ENCODE measurements around the gene CFAP65. TPM values are rescaled to one million over a fixed set of nuclear protein-coding genes. Genes with fewer than 3 reads are reported as not detected.
A peak's percentile ranks its signal among the peaks of the same experiment; 100 is the strongest.

CFAP65 gene
- not detected in 3 replicates for total RNA-seq

- Mint-ChIP-seq H3K4me1 (peaks cover 1% of the 10 kb centered on the region), H3K4me3 (peak within 1 kb of the TSS; percentile 64), H3K9me3 (no peaks in the 10 kb centered on the region), H3K27me3 (ENCODE audit: low read depth) (peaks cover 90% of the 10 kb centered on the region), H3K36me3 (no peaks in the 10 kb centered on the region), H3K27ac (no peak within 1 kb of the TSS)
- TF ChIP-seq CTCF (IDR thresholded peaks at IDR 0.05; ENCODE audit: unreplicated experiment): no peak
- no peak for DNase-seq (ENCODE audit: low spot score in 2 of 2, unreplicated experiment in 2 of 2)
Observed at GRCh38 chr2:219041252-219041651, at the start of gene CFAP65. TSS of gene CFAP65 (minus strand) at chr2:219041516. CDS start at chr2:219039048, 2,468 bp downstream.

GRCh38 chr2:219090436-219091299 is 49.4 kb upstream of the CFAP65 start:
- Mint-ChIP-seq H3K27ac (no peak overlapping the region), H3K4me3 (no peak overlapping the region), H3K27me3 (ENCODE audit: low read depth) (no peaks in the 10 kb centered on the region), H3K4me1 (no peaks in the 10 kb centered on the region), H3K36me3 (no peaks in the 10 kb centered on the region), H3K9me3 (peaks cover 4% of the 10 kb centered on the region)
- TF ChIP-seq CTCF (IDR thresholded peaks at IDR 0.05; ENCODE audit: unreplicated experiment): no peak
- DNase-seq (ENCODE audit: low spot score in 2 of 2, unreplicated experiment in 2 of 2): no peak

GRCh38 chr2:219089330-219089729 is 48.0 kb upstream of the CFAP65 start:
- Mint-ChIP-seq H3K27ac (no peak overlapping the region), H3K4me1 (no peaks in the 10 kb centered on the region), H3K36me3 (no peaks in the 10 kb centered on the region), H3K27me3 (ENCODE audit: low read depth) (peaks cover 3% of the 10 kb centered on the region), H3K4me3 (no peak overlapping the region), H3K9me3 (peaks cover 4% of the 10 kb centered on the region)
- TF ChIP-seq CTCF (IDR thresholded peaks at IDR 0.05; ENCODE audit: unreplicated experiment): no peak
- no peak for DNase-seq (ENCODE audit: low spot score in 2 of 2, unreplicated experiment in 2 of 2)

GRCh38 chr2:219087848-219088247 is 46.5 kb upstream of the CFAP65 start:
- H3K4me3 Mint-ChIP-seq: no peak overlapping the region
- no peaks in the 10 kb centered on the region for H3K4me1 Mint-ChIP-seq
- DNase-seq (ENCODE audit: low spot score in 2 of 2, unreplicated experiment in 2 of 2): no peak
- H3K27ac Mint-ChIP-seq: no peak overlapping the region
- no peak for TF ChIP-seq CTCF (IDR thresholded peaks at IDR 0.05; ENCODE audit: unreplicated experiment)
- H3K9me3 Mint-ChIP-seq: peaks cover 4% of the 10 kb centered on the region
- H3K27me3 Mint-ChIP-seq (ENCODE audit: low read depth): peaks cover 8% of the 10 kb centered on the region
- H3K36me3 Mint-ChIP-seq: no peaks in the 10 kb centered on the region

GRCh38 chr2:219087361-219087760 is 46.0 kb upstream of the CFAP65 start:
- Mint-ChIP-seq H3K27me3 (ENCODE audit: low read depth) (peaks cover 13% of the 10 kb centered on the region), H3K4me1 (no peaks in the 10 kb centered on the region), H3K36me3 (no peaks in the 10 kb centered on the region), H3K9me3 (peaks cover 4% of the 10 kb centered on the region), H3K27ac (no peak overlapping the region), H3K4me3 (no peak overlapping the region)
- no peak for TF ChIP-seq CTCF (IDR thresholded peaks at IDR 0.05; ENCODE audit: unreplicated experiment)
- no peak for DNase-seq (ENCODE audit: low spot score in 2 of 2, unreplicated experiment in 2 of 2)
